ENCODE data around the gene CAMK1D. TPM values are rescaled to one million over a fixed set of nuclear protein-coding genes. Genes with fewer than 3 reads are reported as not detected.

The CAMK1D gene
- total RNA-seq, 1 donor from 2014 or later: 1.0 TPM

- DNase-seq (ENCODE audit: low read depth): no peak
- H3K4me3 ChIP-seq (ENCODE audit: low read depth, low read length): no peak overlapping the region
- no peak for TF ChIP-seq CTCF (conservative IDR thresholded peaks at IDR 0.05; ENCODE audit: low read depth, low read length)
These were observed 238.1 kb downstream of the CAMK1D start for GRCh38 chr10:12587451-12587888.

GRCh38 chr10:12588091-12588860 lies 238.9 kb downstream of the CAMK1D start:
- H3K4me3 ChIP-seq (ENCODE audit: low read depth, low read length): no peak overlapping the region
- TF ChIP-seq CTCF (conservative IDR thresholded peaks at IDR 0.05; ENCODE audit: low read depth, low read length): no peak
- no peak for DNase-seq (ENCODE audit: low read depth)

GRCh38 chr10:12589291-12589690 lies 239.9 kb downstream of the CAMK1D start:
- no peak overlapping the region for H3K4me3 ChIP-seq (ENCODE audit: low read depth, low read length)
- DNase-seq (ENCODE audit: low read depth): no peak
- TF ChIP-seq CTCF (conservative IDR thresholded peaks at IDR 0.05; ENCODE audit: low read depth, low read length): no peak

- DNase-seq (ENCODE audit: low read depth): no peak
- no peak for TF ChIP-seq CTCF (conservative IDR thresholded peaks at IDR 0.05; ENCODE audit: low read depth, low read length)
- no peak overlapping the region for H3K4me3 ChIP-seq (ENCODE audit: low read depth, low read length)
These were observed 240.4 kb downstream of the CAMK1D start for GRCh38 chr10:12589791-12590190.

GRCh38 chr10:12590675-12591659 lies 241.6 kb downstream of the CAMK1D start:
- TF ChIP-seq CTCF (conservative IDR thresholded peaks at IDR 0.05; ENCODE audit: low read depth, low read length): no peak
- H3K4me3 ChIP-seq (ENCODE audit: low read depth, low read length): no peak overlapping the region
- no peak for DNase-seq (ENCODE audit: low read depth)

- no peak overlapping the region for H3K4me3 ChIP-seq (ENCODE audit: low read depth, low read length)
- no peak for DNase-seq (ENCODE audit: low read depth)
- TF ChIP-seq CTCF (conservative IDR thresholded peaks at IDR 0.05; ENCODE audit: low read depth, low read length): no peak
These were observed 243.6 kb downstream of the CAMK1D start for GRCh38 chr10:12592967-12593366.

Data from epithelial cell of proximal tubule (primary cell).